OCI-LY7 (cell line): ENCODE measurements around the gene DENND2D. TPM values are rescaled to one million over a fixed set of nuclear protein-coding genes. Genes with fewer than 3 reads are reported as not detected.

Source experiments
- BruUV-seq: library from RNA; stranded (reverse); fragments of 400-500 nt; replicated peaks from 2 replicates; lab custom pipeline; 2021; lab: Mats Ljungman, UMichigan
- CTCF ChIA-PET: fragments of 300-600 bp; sonication (Branson Sonifier 250); formaldehyde crosslinking; loops from one replicate; lab custom pipeline; 2022; ENCODE audit warnings: antibody characterized with exemption; ENCODE audit not compliant: unreplicated experiment; lab: Charles Lee
- POLR2A ChIA-PET: fragments of 300-600 bp; sonication (Branson Sonifier 250); formaldehyde crosslinking; loops from one replicate; lab custom pipeline; 2022; ENCODE audit warnings: antibody characterized with exemption; lab: Charles Lee
- DNase-seq: peaks from one replicate; pipeline ENCODE4 v3.0.0-alpha.2; 2015; ENCODE audit warnings: low spot score
- H2AFZ ChIP-seq: fragments of 200-600 bp; sonication (generic), shearing (Covaris generic); 2 replicates; pipeline ENCODE4 v1.6.1; 2014; ENCODE audit warnings: mild to moderate bottlenecking, antibody characterized with exemption, low read length, moderate library complexity
- H3K27ac ChIP-seq: fragments of 200-600 bp; sonication (generic); 2 replicates; pipeline ENCODE4 v1.5.1; 2014; ENCODE audit warnings: mixed run types, low read depth, mild to moderate bottlenecking, moderate library complexity, low read length, inconsistent platforms; ENCODE audit not compliant: poor library complexity, severe bottlenecking
- H3K36me3 ChIP-seq: fragments of 200-600 bp; sonication (generic); 2 replicates; pipeline ENCODE4 v1.6.1; 2014; ENCODE audit warnings: mild to moderate bottlenecking, antibody characterized with exemption, low read length, moderate library complexity, mixed read lengths; ENCODE audit not compliant: insufficient read depth
- H3K4me1 ChIP-seq: fragments of 200-600 bp; sonication (generic); 2 replicates; pipeline ENCODE4 v1.5.1; 2014; ENCODE audit warnings: mild to moderate bottlenecking, low read length; ENCODE audit not compliant: insufficient read depth, poor library complexity, severe bottlenecking
- H3K4me2 ChIP-seq: fragments of 200-600 bp; sonication (generic); 2 replicates; pipeline ENCODE4 v1.6.1; 2014; ENCODE audit warnings: mild to moderate bottlenecking, low read length
- H3K4me3 ChIP-seq: fragments of 200-600 bp; sonication (generic); 2 replicates; pipeline ENCODE4 v1.5.1; 2014; ENCODE audit warnings: mild to moderate bottlenecking, low read depth, low read length; ENCODE audit not compliant: poor library complexity, severe bottlenecking
- H3K79me2 ChIP-seq: fragments of 200-600 bp; sonication (generic); 2 replicates; pipeline ENCODE4 v1.6.1; 2016; ENCODE audit warnings: low read depth, mild to moderate bottlenecking, low read length, moderate library complexity, mixed read lengths; ENCODE audit not compliant: insufficient read depth
- H3K9me2 ChIP-seq: fragments of 200-600 bp; sonication (generic); 2 replicates; pipeline ENCODE4 v1.6.1; 2016; ENCODE audit warnings: mild to moderate bottlenecking, low read length, mixed read lengths; ENCODE audit not compliant: insufficient read depth
- H3K9me3 ChIP-seq: fragments of 200-600 bp; sonication (generic); 2 replicates; pipeline ENCODE4 v1.6.1; 2014; ENCODE audit warnings: mild to moderate bottlenecking, mixed run types, low read length, mixed read lengths
- H4K20me1 ChIP-seq: fragments of 200-600 bp; sonication (generic); 2 replicates; pipeline ENCODE4 v1.6.1; 2014; ENCODE audit warnings: mild to moderate bottlenecking, antibody characterized with exemption, low read length, moderate library complexity, mixed read lengths; ENCODE audit not compliant: insufficient read depth
- CTCF ChIP-seq: fragments of 200-600 bp; sonication (generic); conservative IDR thresholded peaks from 2 replicates; pipeline ENCODE4 v1.5.1; 2014; ENCODE audit warnings: mild to moderate bottlenecking, antibody characterized with exemption, low read length, moderate library complexity, mixed read lengths
- EZH2phosphoT487 ChIP-seq: fragments of 200-600 bp; sonication (generic); IDR thresholded peaks from 2 replicates; pipeline ENCODE4 v1.6.1; 2018; ENCODE audit warnings: low read depth, borderline replicate concordance, mild to moderate bottlenecking, mixed run types, antibody characterized with exemption, low read length, moderate library complexity, mixed read lengths
- intact Hi-C: fragments of 100-400 bp; cut with micrococcal nuclease; formaldehyde crosslinking; loops from one replicate; pipeline ENCODE4 v1.10.0; 2022; ENCODE audit not compliant: unreplicated experiment
- total RNA-seq, 2 experiments: library from RNA; depleted of rRNA in 1 of 2; stranded (reverse); fragments of >200 nt in 1 of 2; shearing (Covaris generic) in 1 of 2; gene quantifications; 2 replicates each; pipeline ENCODE4 v1.2.3, GENCODE V29; 2014 to 2022

Gene DENND2D
- total RNA-seq, 2 experiments from 2014 or later: 9.8 to 39.9 TPM

- BruUV-seq: no TSS peak
- no peak overlapping the region for H3K27ac ChIP-seq
- H3K9me3 ChIP-seq: no peaks in the 10 kb centered on the region
- no peak overlapping the region for H2AFZ ChIP-seq
- CTCF ChIA-PET: interaction anchor here (0.6 kb wide), 1 partner anchor 17 kb away, joined by 3 read pairs; no protein-coding TSS in a partner anchor
- H3K79me2 ChIP-seq: no peaks in the 10 kb centered on the region
- DNase-seq: no peak
- H4K20me1 ChIP-seq: no peaks in the 10 kb centered on the region
- intact Hi-C loops: no loop called here
- no peak for TF ChIP-seq CTCF
- no peak for TF ChIP-seq EZH2phosphoT487
- POLR2A ChIA-PET: interaction anchor here (0.6 kb wide), 1 partner anchor 123 kb away, joined by 3 read pairs; no protein-coding TSS in a partner anchor
- no peaks in the 10 kb centered on the region for H3K4me1 ChIP-seq
- H3K9me2 ChIP-seq: no peaks in the 10 kb centered on the region
- no peaks in the 10 kb centered on the region; the same call in 1 of the 2 replicates for H3K36me3 ChIP-seq
- H3K4me3 ChIP-seq: no peak overlapping the region
- H3K4me2 ChIP-seq: no peak overlapping the region
Measured at GRCh38 chr1:111247125-111247838, 46.8 kb upstream of the DENND2D start.

- no TSS peak for BruUV-seq
- no peak overlapping the region for H3K4me2 ChIP-seq
Measured at GRCh38 chr1:111242805-111243523, 42.5 kb upstream of the DENND2D start.

More at GRCh38 chr1:111242805-111243523, 42.5 kb upstream of the DENND2D start:
- ChIA-PET POLR2A (no interaction called here), CTCF (no interaction called here)
- Histone ChIP-seq H3K36me3 (peaks cover 28% of the 10 kb centered on the region), H3K27ac (no peak overlapping the region), H3K9me3 (no peaks in the 10 kb centered on the region), H3K79me2 (no peaks in the 10 kb centered on the region), H2AFZ (no peak overlapping the region), H4K20me1 (no peaks in the 10 kb centered on the region), H3K9me2 (no peaks in the 10 kb centered on the region), H3K4me3 (no peak overlapping the region), H3K4me1 (no peaks in the 10 kb centered on the region)
- TF ChIP-seq CTCF: no peak
- no peak for TF ChIP-seq EZH2phosphoT487
- intact Hi-C loops: no loop called here
- no peak for DNase-seq
